NCI-H187 (cell line): Measurements from ENCODE around the gene DZIP1.

Experiments
- DNase-seq, 2 experiments: peaks; one replicate each; lab custom pipeline; 2025; lab: John Stamatoyannopoulos, UW

DZIP1 gene

DNA sequence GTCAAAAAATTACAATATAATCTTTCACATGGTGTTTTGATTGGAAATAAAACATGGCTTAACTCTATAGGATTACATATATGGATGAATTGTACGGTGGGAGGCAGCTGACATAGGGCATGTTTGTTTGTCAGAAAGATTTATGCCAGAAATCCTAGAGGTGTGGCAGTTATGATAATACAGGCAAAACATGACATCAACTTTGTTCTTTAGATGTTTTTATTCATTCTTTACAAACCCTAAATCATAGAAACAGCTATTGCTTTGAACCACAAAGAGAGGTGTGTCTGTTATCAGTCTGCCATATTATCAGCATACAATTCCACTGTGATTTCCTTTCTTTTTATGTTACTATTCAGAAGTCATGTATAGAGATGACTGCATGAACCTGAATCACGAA, 100.2 kb downstream of the DZIP1 start:
- DNase-seq = no peak

GRCh38 chr13:95541911-95542474, 102.5 kb downstream of the DZIP1 start:
- no peak for DNase-seq

GRCh38 chr13:95541308-95541707, 103.2 kb downstream of the DZIP1 start:
- no peak for DNase-seq

- no peak for DNase-seq
Observed at GRCh38 chr13:95540888-95541287, 103.6 kb downstream of the DZIP1 start.

DNA sequence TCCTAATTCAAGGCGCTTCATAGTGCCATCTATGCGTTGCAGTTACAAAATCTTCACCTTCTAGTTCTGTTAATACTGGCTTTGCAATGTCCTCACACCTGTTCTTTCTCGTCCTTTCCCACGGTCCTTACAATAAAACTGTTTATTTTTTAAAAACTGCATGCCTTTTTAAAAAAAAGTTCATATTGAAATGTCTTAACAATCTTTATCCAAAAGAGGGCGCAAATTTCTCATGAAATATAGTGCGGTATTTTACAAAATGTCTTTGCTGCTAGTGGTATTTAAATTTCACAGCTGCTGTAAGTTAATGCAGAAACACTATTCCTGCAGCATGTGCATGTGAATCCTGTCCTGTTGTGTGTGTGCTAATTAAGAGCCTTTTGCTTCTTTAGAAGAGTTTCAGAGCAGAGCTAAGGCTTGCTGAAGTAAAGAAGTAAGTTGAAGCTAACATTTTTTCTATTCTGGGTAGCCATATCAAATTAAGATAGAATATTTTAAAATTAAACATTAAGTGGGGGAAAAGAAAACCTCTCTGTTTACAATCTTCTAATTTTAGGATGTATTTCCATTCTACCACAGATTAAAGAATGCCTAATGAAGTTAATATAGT, 107.8 kb downstream of the DZIP1 start:
- DNase-seq = no peak

DNA sequence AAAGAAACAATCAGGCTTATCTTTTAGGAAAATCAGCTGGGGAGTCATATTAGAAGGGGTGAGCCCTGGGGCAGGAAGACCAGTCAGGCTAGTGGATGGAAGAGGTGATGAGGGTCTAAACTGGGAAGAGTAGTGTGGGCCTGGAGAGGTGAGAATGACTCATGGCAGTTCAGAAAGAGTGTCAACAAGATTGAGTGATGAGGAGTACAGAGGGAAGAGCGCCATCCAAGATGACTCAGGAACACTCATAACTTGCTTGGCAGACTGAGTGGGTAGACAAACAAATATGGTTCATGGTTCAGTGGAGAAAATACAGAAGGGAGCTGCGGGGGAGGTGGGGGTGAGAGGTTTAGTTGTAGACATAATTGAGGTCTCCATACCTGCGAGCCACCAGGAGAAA, 109.3 kb downstream of the DZIP1 start:
- no peak for DNase-seq

- no peak for DNase-seq
Observed at GRCh38 chr13:95533545-95534160, 110.9 kb downstream of the DZIP1 start.

- DNase-seq = peak; percentile 49 to 76
Observed at GRCh38 chr13:95530178-95530577, 114.3 kb downstream of the DZIP1 start.
